ENCODE data around the gene CA10.

Gene CA10

DNA sequence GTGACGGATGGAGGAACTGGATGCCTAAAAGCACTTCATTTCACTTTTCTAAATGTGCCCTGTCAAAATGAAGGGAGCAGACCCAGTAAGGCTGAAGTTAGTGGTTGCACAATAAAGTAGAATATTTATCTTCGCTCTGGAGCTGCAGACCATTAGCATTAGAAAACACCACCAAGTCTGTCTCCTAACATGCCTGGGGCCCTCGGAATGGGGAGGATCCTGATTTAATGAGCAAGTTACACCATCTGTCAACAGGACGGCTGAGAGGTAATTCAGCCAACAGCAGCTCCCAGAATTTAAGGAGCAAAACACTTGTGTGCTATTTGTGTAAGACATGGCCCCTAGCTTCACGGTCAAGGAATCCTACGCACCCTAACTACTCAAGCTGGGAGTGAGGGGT lies 22.3 kb downstream of the CA10 start:
- TF ChIP-seq, protein P1, sequence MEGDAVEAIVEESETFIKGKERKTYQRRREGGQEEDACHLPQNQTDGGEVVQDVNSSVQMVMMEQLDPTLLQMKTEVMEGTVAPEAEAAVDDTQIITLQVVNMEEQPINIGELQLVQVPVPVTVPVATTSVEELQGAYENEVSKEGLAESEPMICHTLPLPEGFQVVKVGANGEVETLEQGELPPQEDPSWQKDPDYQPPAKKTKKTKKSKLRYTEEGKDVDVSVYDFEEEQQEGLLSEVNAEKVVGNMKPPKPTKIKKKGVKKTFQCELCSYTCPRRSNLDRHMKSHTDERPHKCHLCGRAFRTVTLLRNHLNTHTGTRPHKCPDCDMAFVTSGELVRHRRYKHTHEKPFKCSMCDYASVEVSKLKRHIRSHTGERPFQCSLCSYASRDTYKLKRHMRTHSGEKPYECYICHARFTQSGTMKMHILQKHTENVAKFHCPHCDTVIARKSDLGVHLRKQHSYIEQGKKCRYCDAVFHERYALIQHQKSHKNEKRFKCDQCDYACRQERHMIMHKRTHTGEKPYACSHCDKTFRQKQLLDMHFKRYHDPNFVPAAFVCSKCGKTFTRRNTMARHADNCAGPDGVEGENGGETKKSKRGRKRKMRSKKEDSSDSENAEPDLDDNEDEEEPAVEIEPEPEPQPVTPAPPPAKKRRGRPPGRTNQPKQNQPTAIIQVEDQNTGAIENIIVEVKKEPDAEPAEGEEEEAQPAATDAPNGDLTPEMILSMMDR (IDR thresholded peaks at IDR 0.05; ENCODE audit: insufficient read depth, low read length): no peak
- TF ChIP-seq GABPA (IDR thresholded peaks at IDR 0.05; ENCODE audit: low read depth): no peak
- TF ChIP-seq, protein P2, sequence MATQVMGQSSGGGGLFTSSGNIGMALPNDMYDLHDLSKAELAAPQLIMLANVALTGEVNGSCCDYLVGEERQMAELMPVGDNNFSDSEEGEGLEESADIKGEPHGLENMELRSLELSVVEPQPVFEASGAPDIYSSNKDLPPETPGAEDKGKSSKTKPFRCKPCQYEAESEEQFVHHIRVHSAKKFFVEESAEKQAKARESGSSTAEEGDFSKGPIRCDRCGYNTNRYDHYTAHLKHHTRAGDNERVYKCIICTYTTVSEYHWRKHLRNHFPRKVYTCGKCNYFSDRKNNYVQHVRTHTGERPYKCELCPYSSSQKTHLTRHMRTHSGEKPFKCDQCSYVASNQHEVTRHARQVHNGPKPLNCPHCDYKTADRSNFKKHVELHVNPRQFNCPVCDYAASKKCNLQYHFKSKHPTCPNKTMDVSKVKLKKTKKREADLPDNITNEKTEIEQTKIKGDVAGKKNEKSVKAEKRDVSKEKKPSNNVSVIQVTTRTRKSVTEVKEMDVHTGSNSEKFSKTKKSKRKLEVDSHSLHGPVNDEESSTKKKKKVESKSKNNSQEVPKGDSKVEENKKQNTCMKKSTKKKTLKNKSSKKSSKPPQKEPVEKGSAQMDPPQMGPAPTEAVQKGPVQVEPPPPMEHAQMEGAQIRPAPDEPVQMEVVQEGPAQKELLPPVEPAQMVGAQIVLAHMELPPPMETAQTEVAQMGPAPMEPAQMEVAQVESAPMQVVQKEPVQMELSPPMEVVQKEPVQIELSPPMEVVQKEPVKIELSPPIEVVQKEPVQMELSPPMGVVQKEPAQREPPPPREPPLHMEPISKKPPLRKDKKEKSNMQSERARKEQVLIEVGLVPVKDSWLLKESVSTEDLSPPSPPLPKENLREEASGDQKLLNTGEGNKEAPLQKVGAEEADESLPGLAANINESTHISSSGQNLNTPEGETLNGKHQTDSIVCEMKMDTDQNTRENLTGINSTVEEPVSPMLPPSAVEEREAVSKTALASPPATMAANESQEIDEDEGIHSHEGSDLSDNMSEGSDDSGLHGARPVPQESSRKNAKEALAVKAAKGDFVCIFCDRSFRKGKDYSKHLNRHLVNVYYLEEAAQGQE (IDR thresholded peaks at IDR 0.05; ENCODE audit: insufficient replicate concordance, low read depth): no peak
- TF ChIP-seq POLR2AphosphoS5 (IDR thresholded peaks at IDR 0.05; ENCODE audit: low read depth): no peak
- no peak for TF ChIP-seq SPI1 (IDR thresholded peaks at IDR 0.05; ENCODE audit: borderline replicate concordance, low read depth)
- H3K4me3 ChIP-seq (replicated peaks; ENCODE audit: insufficient read depth, low read length): no peak overlapping the region
- DNase-seq (ENCODE audit: low read depth in 1 of 2, low spot score in 1 of 2): no peak
- H3K27ac ChIP-seq (replicated peaks): no peak overlapping the region
- H3K27me3 ChIP-seq (ENCODE audit: insufficient read depth, poor library complexity, severe bottlenecking): no peaks in the 10 kb centered on the region

DNA sequence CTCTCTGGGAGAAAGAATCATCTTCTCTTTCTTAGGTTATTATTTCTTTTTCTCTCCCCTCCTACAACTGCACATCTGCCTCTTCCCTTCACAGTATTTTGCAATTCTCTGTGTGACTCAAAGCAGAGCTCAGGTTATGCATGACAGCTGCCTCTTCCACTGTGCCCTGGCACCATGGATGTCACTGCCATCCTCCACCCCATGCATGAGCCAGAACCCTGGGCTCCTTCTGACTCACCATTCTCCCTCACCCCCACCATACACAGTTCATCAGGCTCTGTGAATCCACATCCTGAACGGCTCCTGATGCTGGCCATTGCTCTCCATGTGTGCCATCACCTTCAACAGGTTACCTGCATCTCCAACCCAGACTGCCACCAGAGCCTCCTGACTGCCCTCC lies 23.9 kb downstream of the CA10 start:
- no peaks in the 10 kb centered on the region for H3K27me3 ChIP-seq (ENCODE audit: insufficient read depth, poor library complexity, severe bottlenecking)
- TF ChIP-seq, protein P2 (IDR thresholded peaks at IDR 0.05; ENCODE audit: insufficient replicate concordance, low read depth): no peak
- no peak for TF ChIP-seq SPI1 (IDR thresholded peaks at IDR 0.05; ENCODE audit: borderline replicate concordance, low read depth)
- H3K4me3 ChIP-seq (replicated peaks; ENCODE audit: insufficient read depth, low read length): no peak overlapping the region
- no peak overlapping the region for H3K27ac ChIP-seq (replicated peaks)
- no peak for DNase-seq (ENCODE audit: low read depth in 1 of 2, low spot score in 1 of 2)

DNA sequence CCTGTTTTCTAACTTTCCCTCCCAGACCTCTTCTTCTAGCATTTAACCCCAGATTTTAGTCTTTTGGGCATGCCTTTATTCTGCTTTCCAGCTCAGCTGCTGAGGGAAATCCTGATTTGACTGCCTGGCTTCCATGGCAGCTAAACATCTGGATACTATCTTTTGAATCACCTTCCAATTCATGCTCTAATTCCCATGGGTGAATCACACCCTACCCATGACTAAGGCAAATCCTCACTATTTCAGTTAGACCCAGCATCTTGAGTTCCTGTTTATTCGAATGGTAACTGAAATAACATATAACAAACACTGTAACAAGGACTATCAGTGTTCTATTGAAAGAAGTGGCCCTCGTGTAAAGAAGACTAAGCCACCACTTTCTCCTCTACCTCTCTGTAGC lies 29.8 kb downstream of the CA10 start:
- no peak for DNase-seq (ENCODE audit: low read depth in 1 of 2, low spot score in 1 of 2)
- H3K4me3 ChIP-seq (replicated peaks; ENCODE audit: insufficient read depth, low read length): no peak overlapping the region
- H3K27ac ChIP-seq (replicated peaks): no peak overlapping the region
- TF ChIP-seq GABPA (IDR thresholded peaks at IDR 0.05; ENCODE audit: low read depth) (no peak), SPI1 (IDR thresholded peaks at IDR 0.05; ENCODE audit: borderline replicate concordance, low read depth) (no peak), POLR2AphosphoS5 (IDR thresholded peaks at IDR 0.05; ENCODE audit: low read depth) (no peak)
- TF ChIP-seq, protein P2 (IDR thresholded peaks at IDR 0.05; ENCODE audit: insufficient replicate concordance, low read depth): no peak
- TF ChIP-seq, protein P1 (IDR thresholded peaks at IDR 0.05; ENCODE audit: insufficient read depth, low read length): no peak
- no peaks in the 10 kb centered on the region for H3K27me3 ChIP-seq (ENCODE audit: insufficient read depth, poor library complexity, severe bottlenecking)

DNA sequence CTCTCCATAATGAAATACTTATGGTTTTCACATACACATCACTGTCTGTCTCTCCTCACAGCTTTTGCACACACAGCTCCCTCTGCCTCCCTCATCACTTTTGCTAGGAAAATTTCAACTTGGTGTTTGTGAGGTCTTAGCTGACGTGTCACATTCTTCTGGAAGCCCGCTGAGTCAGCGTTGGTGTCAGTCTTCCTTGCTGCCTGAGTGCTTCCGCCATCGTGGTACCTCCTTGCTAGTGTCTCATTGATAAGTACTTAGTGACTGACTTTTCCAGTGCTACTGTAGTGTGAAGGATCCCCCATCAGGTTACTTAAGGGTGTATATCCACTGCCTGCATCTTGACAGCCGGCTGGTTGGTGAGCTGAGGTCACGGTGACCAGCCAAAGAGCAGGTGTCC lies 33.5 kb downstream of the CA10 start:
- H3K4me3 ChIP-seq (replicated peaks; ENCODE audit: insufficient read depth, low read length): no peak overlapping the region
- no peak for DNase-seq (ENCODE audit: low read depth in 1 of 2, low spot score in 1 of 2)
- no peak for TF ChIP-seq GABPA (IDR thresholded peaks at IDR 0.05; ENCODE audit: low read depth)
- TF ChIP-seq, protein P1 (IDR thresholded peaks at IDR 0.05; ENCODE audit: insufficient read depth, low read length): no peak
- no peak for TF ChIP-seq POLR2AphosphoS5 (IDR thresholded peaks at IDR 0.05; ENCODE audit: low read depth)
- no peak for TF ChIP-seq SPI1 (IDR thresholded peaks at IDR 0.05; ENCODE audit: borderline replicate concordance, low read depth)
- TF ChIP-seq, protein P2 (IDR thresholded peaks at IDR 0.05; ENCODE audit: insufficient replicate concordance, low read depth): no peak
- no peak overlapping the region for H3K27ac ChIP-seq (replicated peaks)
- H3K27me3 ChIP-seq (ENCODE audit: insufficient read depth, poor library complexity, severe bottlenecking): no peaks in the 10 kb centered on the region

Measured in HL-60 (cell line).